Spleen (tissue), 11 donors: Measurements from ENCODE around the gene TBCB. TPM values are rescaled to one million over a fixed set of nuclear protein-coding genes. Genes with fewer than 3 reads are reported as not detected.

Source experiments
- DNase-seq: peaks from one replicate; pipeline ENCODE4 v3.0.0-alpha.2; 2020
- H3K27ac ChIP-seq, 8 donors: fragments of 200-600 bp; sonication (generic) in 7 of 8; 1 replicate in 4 of 8; 2 replicates in 4 of 8; pipeline versions ENCODE4 v1.5.0 to v1.8.0; 2016 to 2021; ENCODE audit warnings: inconsistent platforms in 4 of 8, mild to moderate bottlenecking in 4 of 8, moderate library complexity in 1 of 8
- H3K27me3 ChIP-seq, 7 donors: fragments of 200-600 bp; sonication (generic) in 6 of 7; replicated peaks in 1 of 7; 1 replicate in 4 of 7; 2 replicates in 3 of 7; pipeline versions ENCODE4 v1.5.0 to v1.8.0; 2016 to 2021; ENCODE audit warnings: inconsistent platforms in 3 of 7, mild to moderate bottlenecking in 1 of 7
- H3K36me3 ChIP-seq, 6 donors: fragments of 200-600 bp; sonication (generic) in 5 of 6; 1 replicate in 4 of 6; 2 replicates in 2 of 6; pipeline versions ENCODE4 v1.5.0 to v1.8.0; 2016 to 2021; ENCODE audit warnings: inconsistent platforms in 2 of 6
- H3K4me1 ChIP-seq, 6 donors: fragments of 200-600 bp; sonication (generic) in 5 of 6; 1 replicate in 3 of 6; 2 replicates in 3 of 6; pipeline versions ENCODE4 v1.5.0 to v1.8.0; 2016 to 2021; ENCODE audit warnings: inconsistent platforms in 3 of 6
- H3K4me3 ChIP-seq, 8 donors: fragments of 200-600 bp; sonication (generic) in 7 of 8; 1 replicate in 4 of 8; 2 replicates in 4 of 8; pipeline versions ENCODE4 v1.5.0 to v1.8.0; 2016 to 2021; ENCODE audit warnings: inconsistent platforms in 4 of 8, mild to moderate bottlenecking in 4 of 8, moderate library complexity in 2 of 8
- H3K9me3 ChIP-seq, 8 donors: fragments of 200-600 bp; sonication (generic) in 7 of 8; 1 replicate in 4 of 8; 2 replicates in 4 of 8; pipeline versions ENCODE4 v1.5.0 to v1.8.0; 2016 to 2021; ENCODE audit warnings: inconsistent platforms in 4 of 8
- POLR2A ChIP-seq, 3 donors: fragments of 450-650 bp; IDR thresholded peaks; one replicate each; pipeline ENCODE4 v1.5.1; 2017; ENCODE audit warnings: antibody characterized with exemption in 3 of 3, mild to moderate bottlenecking in 1 of 3
- POLR2AphosphoS5 ChIP-seq, 3 donors: sonication (generic); formaldehyde crosslinking; IDR thresholded peaks; one replicate each; pipeline ENCODE4 v1.5.1; 2017; ENCODE audit warnings: antibody characterized with exemption in 3 of 3
- WGBS, 5 donors: extraction: QIAGEN DNeasy Blood & Tissue Kit in 3 of 5; methylation state at CpG; one replicate each; pipeline versions ENCODE4 v1.1.5 to v1.1.7; 2013 to 2018; 5-methylcytosine and 5-hydroxymethylcytosine counted together
- intact Hi-C: fragments of 100-400 bp; cut with DNase I; formaldehyde crosslinking; loops from one replicate; pipeline ENCODE4 v1.15.0; 2023; ENCODE audit warnings: low total_unique reads
- polyA plus RNA-seq, 3 donors: library from polyadenylated mRNA; stranded (reverse); fragments of 200-250 nt; gene quantifications; one replicate each; pipeline ENCODE4 v1.2.1, GENCODE V29; 2013
- total RNA-seq, 7 donors: library from RNA; depleted of rRNA in 3 of 7; stranded (reverse); fragments of >200 nt in 3 of 7; fragmentation: NEBNext Ultra II Directional in 4 of 7; extraction: Animal tissue kit (Norgen Biotek cat#: 25700) in 4 of 7; gene quantifications; one replicate each; pipeline versions ENCODE4 v1.1.0 to v1.2.1, GENCODE V29; 2016 to 2021
- TF ChIP-seq, protein P1 (sequence below), 11 experiments: fragments of 200-600 bp in 7 of 11; fragments of 450-650 bp in 4 of 11; sonication (generic) in 4 of 11; IDR thresholded peaks in 8 of 11; conservative IDR thresholded peaks in 3 of 11; 1 replicate in 7 of 11; 2 replicates in 4 of 11; pipeline versions ENCODE4 v1.4.0 to v1.8.0; 2016 to 2021; ENCODE audit warnings: antibody characterized with exemption in 11 of 11, inconsistent platforms in 4 of 11, mild to moderate bottlenecking in 1 of 11
- donor health status: healthy with polysubstance abuse.
- donor health status: DM: no; HTN: no; CAD: no; lungs with moderate emphysema.
- donor health status: DM: no; HTN: no; CAD: no.
- donor health status: Bipolar disorder and iron deficiency.
- donor health status: healthy.
- donor health status: DM: no; HTN: no; CAD: no.
- donor health status: DM: yes; HTN: yes; CAD: no.

TBCB gene
- total and polyA plus RNA-seq, 10 donors, result 87.8 to 170 (median 120) TPM

DNA sequence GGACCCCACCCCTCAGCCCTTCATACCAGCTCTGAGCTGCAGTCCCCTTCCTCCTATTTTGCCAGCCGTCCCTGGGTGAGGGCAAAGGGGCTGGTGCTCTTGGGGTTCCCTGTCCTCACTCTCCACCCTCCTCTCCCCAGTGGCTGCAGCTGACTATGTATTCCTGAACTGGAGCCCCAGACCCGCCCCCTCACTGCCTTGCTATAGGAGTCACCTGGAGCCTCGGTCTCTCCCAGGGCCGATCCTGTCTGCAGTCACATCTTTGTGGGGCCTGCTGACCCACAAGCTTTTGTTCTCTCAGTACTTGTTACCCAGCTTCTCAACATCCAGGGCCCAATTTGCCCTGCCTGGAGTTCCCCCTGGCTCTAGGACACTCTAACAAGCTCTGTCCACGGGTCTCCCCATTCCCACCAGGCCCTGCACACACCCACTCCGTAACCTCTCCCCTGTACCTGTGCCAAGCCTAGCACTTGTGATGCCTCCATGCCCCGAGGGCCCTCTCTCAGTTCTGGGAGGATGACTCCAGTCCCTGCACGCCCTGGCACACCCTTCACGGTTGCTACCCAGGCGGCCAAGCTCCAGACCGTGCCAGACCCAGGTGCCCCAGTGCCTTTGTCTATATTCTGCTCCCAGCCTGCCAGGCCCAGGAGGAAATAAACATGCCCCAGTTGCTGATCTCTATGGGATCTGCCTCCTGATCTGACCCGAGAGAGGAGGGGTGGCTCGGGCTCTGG lies 34.6 kb downstream of the TBCB start:
- peaks cover 0 to 38% (median 11%) of the 10 kb centered on the region in 6 donors for H3K4me1 ChIP-seq
- H3K27me3 ChIP-seq, result no peaks in the 10 kb centered on the region
- no peak overlapping the region for H3K4me3 ChIP-seq
- no peak for TF ChIP-seq POLR2A (IDR thresholded peaks at IDR 0.05)
- TF ChIP-seq POLR2AphosphoS5 (IDR thresholded peaks at IDR 0.05), result peak in 1 of 3 donors; percentile 50
- H3K9me3 ChIP-seq, result no peaks in the 10 kb centered on the region
- WGBS, 5 donors, result 88 to 93% (median 91%) methylated on average over 13 of the region's 13 CpGs
- no peak for DNase-seq
- H3K27ac ChIP-seq, result peak overlapping the region in 2 of 8 donors; percentile 88 to 93
- intact Hi-C loops, result no loop called here
- peaks cover 0 to 86% (median 58%) of the 10 kb centered on the region in 6 donors for H3K36me3 ChIP-seq

DNA sequence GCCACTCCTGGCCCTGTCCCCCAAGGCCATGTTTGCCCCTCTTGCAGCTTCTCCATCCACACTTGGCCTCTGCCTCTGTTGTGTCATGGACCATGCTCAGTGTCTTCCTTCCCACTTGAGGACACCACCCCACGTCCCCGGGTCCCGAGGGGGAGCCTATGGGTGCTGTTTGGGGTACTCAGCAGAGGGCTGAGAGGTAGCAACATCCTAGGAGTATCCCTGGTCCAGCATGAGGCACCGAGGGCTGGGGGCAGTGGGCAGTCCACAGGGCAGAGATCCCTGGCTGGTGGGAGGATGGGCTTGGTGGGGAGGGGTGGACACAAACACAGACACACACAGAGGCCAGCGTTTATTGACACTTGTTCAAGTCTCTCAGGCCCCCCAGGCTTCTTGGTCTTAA lies 35.3 kb downstream of the TBCB start:
- Histone ChIP-seq H3K27ac (peak overlapping the region in 7 of 8 donors; percentile 84 to 97 (median 90)), H3K36me3 (peaks cover 0 to 78% (median 52%) of the 10 kb centered on the region in 6 donors), H3K4me3 (peak overlapping the region in 2 of 8 donors; percentile 41 to 69), H3K9me3 (no peaks in the 10 kb centered on the region), H3K27me3 (no peaks in the 10 kb centered on the region), H3K4me1 (peaks cover 0 to 38% (median 11%) of the 10 kb centered on the region in 6 donors)
- DNase-seq, result no peak
- TF ChIP-seq, protein P1, sequence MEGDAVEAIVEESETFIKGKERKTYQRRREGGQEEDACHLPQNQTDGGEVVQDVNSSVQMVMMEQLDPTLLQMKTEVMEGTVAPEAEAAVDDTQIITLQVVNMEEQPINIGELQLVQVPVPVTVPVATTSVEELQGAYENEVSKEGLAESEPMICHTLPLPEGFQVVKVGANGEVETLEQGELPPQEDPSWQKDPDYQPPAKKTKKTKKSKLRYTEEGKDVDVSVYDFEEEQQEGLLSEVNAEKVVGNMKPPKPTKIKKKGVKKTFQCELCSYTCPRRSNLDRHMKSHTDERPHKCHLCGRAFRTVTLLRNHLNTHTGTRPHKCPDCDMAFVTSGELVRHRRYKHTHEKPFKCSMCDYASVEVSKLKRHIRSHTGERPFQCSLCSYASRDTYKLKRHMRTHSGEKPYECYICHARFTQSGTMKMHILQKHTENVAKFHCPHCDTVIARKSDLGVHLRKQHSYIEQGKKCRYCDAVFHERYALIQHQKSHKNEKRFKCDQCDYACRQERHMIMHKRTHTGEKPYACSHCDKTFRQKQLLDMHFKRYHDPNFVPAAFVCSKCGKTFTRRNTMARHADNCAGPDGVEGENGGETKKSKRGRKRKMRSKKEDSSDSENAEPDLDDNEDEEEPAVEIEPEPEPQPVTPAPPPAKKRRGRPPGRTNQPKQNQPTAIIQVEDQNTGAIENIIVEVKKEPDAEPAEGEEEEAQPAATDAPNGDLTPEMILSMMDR (IDR thresholded peaks at IDR 0.05 in 8 of 11, conservative IDR thresholded peaks at IDR 0.05 in 3 of 11), result no peak
- 76 to 85% (median 79%) methylated on average over 5 of the region's 5 CpGs for WGBS, 5 donors
- intact Hi-C loops, result no loop called here

DNA sequence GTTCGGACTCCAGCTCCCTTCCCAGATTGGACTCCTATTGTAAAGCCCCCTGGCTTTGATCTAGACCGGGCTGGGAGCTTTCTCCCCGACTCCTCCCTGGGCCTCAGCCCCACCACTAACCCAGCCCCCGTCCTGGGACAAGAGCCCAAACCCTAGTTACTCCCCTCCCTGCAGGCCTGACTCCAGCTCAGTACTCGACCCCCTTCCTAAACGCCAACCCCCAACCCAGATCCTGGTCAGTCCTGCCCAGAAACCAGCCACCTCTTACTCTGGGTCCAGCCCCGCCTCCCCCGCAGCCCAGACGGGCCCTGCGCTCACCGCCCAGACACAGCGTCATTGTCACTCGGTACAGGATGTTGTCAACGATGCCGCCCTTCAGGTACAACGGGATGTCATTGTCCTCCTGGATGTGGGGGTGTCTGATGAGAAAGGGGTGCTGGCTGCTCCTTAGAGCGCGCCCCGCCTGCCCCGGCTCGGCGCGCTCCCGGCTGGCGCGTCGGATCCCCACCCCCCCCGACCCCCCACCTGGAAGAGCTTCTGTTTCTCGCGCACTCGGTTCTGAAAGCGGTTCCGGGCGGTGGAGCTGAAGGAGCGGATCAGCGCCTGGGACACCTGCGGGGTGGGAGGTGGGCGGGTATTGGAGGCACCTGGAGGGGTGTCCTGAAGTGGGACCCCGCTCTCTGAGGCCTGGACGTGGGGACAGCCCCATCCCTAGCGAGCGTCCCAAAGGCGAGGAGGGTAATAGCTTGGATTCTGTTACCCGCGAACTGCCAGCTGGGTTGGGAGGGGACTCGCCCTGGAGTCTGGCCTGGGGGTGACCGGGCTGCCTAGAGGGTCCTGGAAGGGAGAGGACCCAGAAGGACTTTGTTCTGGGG lies 36.1 kb downstream of the TBCB start:
- H3K4me1 ChIP-seq, result peaks cover 0 to 38% (median 11%) of the 10 kb centered on the region in 6 donors
- no peaks in the 10 kb centered on the region for H3K27me3 ChIP-seq
- intact Hi-C loops, result no loop called here
- DNase-seq, result peak; percentile 81
- H3K9me3 ChIP-seq, result no peaks in the 10 kb centered on the region
- peaks cover 0 to 70% (median 44%) of the 10 kb centered on the region in 6 donors for H3K36me3 ChIP-seq
- H3K27ac ChIP-seq, result peak overlapping the region; percentile 68 to 97 (median 89)
- peak; percentile 83 to 88 (median 84) for TF ChIP-seq POLR2AphosphoS5 (IDR thresholded peaks at IDR 0.05)
- TF ChIP-seq POLR2A (IDR thresholded peaks at IDR 0.05), result no peak
- peak overlapping the region; percentile 20 to 69 (median 42) for H3K4me3 ChIP-seq
- WGBS, 5 donors, result 72 to 90% (median 74%) methylated on average over 35 to 47 of the region's 47 CpGs

DNA sequence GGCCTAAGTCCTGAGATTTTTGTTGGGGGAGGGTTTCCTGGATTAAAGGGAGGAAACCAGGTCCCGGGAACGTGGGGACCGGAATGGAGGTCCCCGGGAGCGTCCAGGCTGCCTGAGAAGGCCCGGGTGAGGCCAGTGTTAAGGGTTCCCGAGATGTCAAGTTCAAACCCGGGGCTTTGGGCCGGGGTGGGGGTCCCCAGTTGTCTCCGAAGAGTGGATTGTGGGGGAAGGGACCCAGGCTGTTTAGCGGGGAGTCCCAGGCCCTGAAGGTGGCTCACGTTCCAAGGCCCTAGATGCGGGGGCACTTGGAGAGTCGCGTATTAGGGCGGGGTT lies 36.7 kb downstream of the TBCB start:
- peaks cover 0 to 38% (median 11%) of the 10 kb centered on the region in 6 donors for H3K4me1 ChIP-seq
- 60 to 77% (median 62%) methylated on average over 14 to 16 of the region's 16 CpGs for WGBS, 5 donors

More for the DNA sequence above, 36.7 kb downstream of the TBCB start:
- no peaks in the 10 kb centered on the region for H3K27me3 ChIP-seq
- H3K36me3 ChIP-seq, result peaks cover 0 to 64% (median 38%) of the 10 kb centered on the region in 6 donors
- H3K9me3 ChIP-seq, result no peaks in the 10 kb centered on the region
- peak overlapping the region; percentile 20 to 69 (median 42) for H3K4me3 ChIP-seq
- no peak for DNase-seq
- no peak for TF ChIP-seq POLR2A (IDR thresholded peaks at IDR 0.05)
- no peak for TF ChIP-seq POLR2AphosphoS5 (IDR thresholded peaks at IDR 0.05)
- TF ChIP-seq, protein P1 (IDR thresholded peaks at IDR 0.05 in 8 of 11, conservative IDR thresholded peaks at IDR 0.05 in 3 of 11), result no peak
- intact Hi-C loops, result no loop called here
- H3K27ac ChIP-seq, result peak overlapping the region; percentile 68 to 97 (median 89)
